A673 (cell line): ENCODE measurements around the gene MON2.

Experiments
- CTCF ChIP-seq: fragments of 300-800, 200-600 bp; sonication (generic); conservative IDR thresholded peaks from 2 replicates; pipeline ENCODE4 v1.5.1; 2017; ENCODE audit warnings: low read depth, mild to moderate bottlenecking, antibody characterized with exemption, low read length, moderate library complexity, mixed read lengths
- EZH2 ChIP-seq: fragments of 200-600 bp; sonication (generic); IDR thresholded peaks from 2 replicates; pipeline ENCODE4 v1.6.1; 2017; ENCODE audit warnings: borderline replicate concordance, low read depth, mild to moderate bottlenecking, mixed read lengths, antibody characterized with exemption, low read length; ENCODE audit not compliant: poor library complexity, severe bottlenecking

- TF ChIP-seq CTCF: no peak
- TF ChIP-seq EZH2: no peak
Observed at GRCh38 chr12:62533755-62534107, 67.1 kb downstream of the MON2 start.
